ENCODE results near the gene ANXA2.

Gene ANXA2

DNA sequence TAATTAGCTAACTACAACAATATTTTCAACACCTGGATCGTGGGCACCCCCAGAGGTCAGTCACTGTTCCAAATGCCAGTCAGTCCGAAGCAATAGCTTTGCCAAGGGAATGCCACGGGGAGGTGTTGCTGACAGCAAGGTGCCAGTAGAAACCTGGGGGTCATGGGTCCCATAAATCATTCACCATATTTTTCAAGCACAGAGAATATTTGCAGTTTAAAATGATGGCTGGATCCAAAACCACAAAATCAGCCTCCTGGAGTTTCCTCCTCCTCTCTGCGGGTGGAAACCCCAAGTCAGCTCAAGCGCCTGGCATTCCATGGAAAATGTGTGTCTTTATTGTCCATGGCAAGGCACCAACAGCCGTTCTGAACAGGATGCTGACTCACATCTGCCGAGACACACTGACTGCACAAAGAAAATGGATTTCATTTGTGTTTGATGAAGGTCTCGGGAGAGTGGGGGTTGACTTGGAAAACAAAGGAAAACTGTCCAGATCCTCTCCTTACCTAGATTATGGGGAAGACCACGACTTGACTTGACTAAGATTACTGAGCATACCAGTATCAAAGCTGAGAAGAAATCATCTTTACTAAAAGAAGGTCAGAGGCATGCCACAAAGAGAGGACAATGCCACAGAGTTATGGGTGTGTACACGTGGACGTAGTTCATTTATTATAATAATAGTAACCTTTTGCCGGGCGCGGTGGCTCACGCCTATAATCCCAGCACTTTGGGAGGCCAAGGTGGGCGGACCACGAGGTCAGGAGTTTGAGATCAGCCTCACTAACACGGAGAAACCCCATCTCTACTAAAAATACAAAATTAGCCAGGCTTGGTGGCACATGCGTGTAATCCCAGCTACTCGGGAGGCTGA, 26.4 kb downstream of the ANXA2 start:
- Histone ChIP-seq H3K4me1 (ENCODE audit: low read length) (no peaks in the 10 kb centered on the region), H3K4me2 (ENCODE audit: low read length) (no peak overlapping the region), H3K9me3 (ENCODE audit: insufficient read depth, low read length) (no peaks in the 10 kb centered on the region), H3K9ac (ENCODE audit: low read length) (no peak overlapping the region), H3K79me2 (ENCODE audit: low read length) (no peaks in the 10 kb centered on the region), H4K20me1 (ENCODE audit: insufficient read depth, low read length) (peaks cover 4% of the 10 kb centered on the region; the same call in 1 of the 2 replicates), H2AFZ (ENCODE audit: low read depth, low read length) (no peak overlapping the region), H3K27me3 (ENCODE audit: low read depth, low read length) (no peaks in the 10 kb centered on the region), H3K27ac (ENCODE audit: low read length) (no peak overlapping the region), H3K4me3 (ENCODE audit: low read length) (no peak overlapping the region), H3K36me3 (replicated peaks; ENCODE audit: low read depth, low read length) (peaks cover 22% of the 10 kb centered on the region)
- TF ChIP-seq, protein P1, sequence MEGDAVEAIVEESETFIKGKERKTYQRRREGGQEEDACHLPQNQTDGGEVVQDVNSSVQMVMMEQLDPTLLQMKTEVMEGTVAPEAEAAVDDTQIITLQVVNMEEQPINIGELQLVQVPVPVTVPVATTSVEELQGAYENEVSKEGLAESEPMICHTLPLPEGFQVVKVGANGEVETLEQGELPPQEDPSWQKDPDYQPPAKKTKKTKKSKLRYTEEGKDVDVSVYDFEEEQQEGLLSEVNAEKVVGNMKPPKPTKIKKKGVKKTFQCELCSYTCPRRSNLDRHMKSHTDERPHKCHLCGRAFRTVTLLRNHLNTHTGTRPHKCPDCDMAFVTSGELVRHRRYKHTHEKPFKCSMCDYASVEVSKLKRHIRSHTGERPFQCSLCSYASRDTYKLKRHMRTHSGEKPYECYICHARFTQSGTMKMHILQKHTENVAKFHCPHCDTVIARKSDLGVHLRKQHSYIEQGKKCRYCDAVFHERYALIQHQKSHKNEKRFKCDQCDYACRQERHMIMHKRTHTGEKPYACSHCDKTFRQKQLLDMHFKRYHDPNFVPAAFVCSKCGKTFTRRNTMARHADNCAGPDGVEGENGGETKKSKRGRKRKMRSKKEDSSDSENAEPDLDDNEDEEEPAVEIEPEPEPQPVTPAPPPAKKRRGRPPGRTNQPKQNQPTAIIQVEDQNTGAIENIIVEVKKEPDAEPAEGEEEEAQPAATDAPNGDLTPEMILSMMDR (IDR thresholded peaks at IDR 0.05; ENCODE audit: low read depth, low read length): no peak

- Histone ChIP-seq H3K9me3 (ENCODE audit: insufficient read depth, low read length) (no peaks in the 10 kb centered on the region), H3K27me3 (ENCODE audit: low read depth, low read length) (no peaks in the 10 kb centered on the region), H3K4me1 (ENCODE audit: low read length) (no peaks in the 10 kb centered on the region), H3K9ac (ENCODE audit: low read length) (no peak overlapping the region), H3K27ac (ENCODE audit: low read length) (no peak overlapping the region), H3K36me3 (replicated peaks; ENCODE audit: low read depth, low read length) (peaks cover 22% of the 10 kb centered on the region), H4K20me1 (ENCODE audit: insufficient read depth, low read length) (peaks cover 4% of the 10 kb centered on the region; the same call in 1 of the 2 replicates), H3K4me3 (ENCODE audit: low read length) (no peak overlapping the region), H3K4me2 (ENCODE audit: low read length) (no peak overlapping the region), H3K79me2 (ENCODE audit: low read length) (no peaks in the 10 kb centered on the region), H2AFZ (ENCODE audit: low read depth, low read length) (no peak overlapping the region)
- TF ChIP-seq EZH2phosphoT487 (IDR thresholded peaks at IDR 0.05; ENCODE audit: low read depth): no peak
- TF ChIP-seq, protein P1 (IDR thresholded peaks at IDR 0.05; ENCODE audit: low read depth, low read length): no peak
These were observed 27.0 kb downstream of the ANXA2 start for GRCh38 chr15:60370869-60371136.

DNA sequence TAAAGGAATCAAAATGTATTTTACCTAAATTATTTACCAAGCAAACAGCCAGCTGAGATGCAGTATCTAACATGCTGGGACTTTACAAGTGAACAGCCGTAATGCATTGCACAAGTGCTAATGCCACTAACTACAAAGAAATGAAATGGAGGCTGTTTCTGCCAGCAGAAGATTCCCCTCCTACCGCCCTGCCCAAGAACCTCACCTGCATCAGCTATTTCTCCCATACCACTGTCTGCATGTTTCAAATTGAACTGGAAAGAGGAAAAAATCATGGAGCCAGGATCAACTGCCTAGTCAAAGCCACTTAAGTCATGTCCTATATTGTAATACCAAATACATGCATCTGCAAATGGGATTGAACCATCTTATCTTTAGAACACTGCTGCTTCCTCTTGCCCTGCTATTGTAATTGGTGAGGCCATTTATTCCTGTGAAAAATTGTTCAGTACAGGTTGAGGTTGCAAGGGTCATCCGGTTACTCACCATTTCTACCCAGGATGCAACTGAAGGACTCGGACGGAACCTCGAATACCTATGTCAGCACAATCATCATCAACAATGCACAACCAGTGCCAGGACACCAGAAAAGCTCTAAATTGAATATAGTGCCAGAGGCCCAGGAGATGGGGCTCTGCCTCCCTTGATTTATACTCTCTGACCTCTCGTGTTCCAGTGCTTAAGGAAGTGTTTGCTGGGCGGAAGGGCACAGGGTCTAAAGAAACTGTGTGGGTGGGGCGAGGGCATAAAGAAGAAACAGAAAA, 27.5 kb downstream of the ANXA2 start:
- Histone ChIP-seq H3K27ac (ENCODE audit: low read length) (no peak overlapping the region), H3K9ac (ENCODE audit: low read length) (no peak overlapping the region), H4K20me1 (ENCODE audit: insufficient read depth, low read length) (peaks cover under 1% of the 10 kb centered on the region; the same call in 1 of the 2 replicates), H3K36me3 (replicated peaks; ENCODE audit: low read depth, low read length) (peaks cover 24% of the 10 kb centered on the region), H3K4me3 (ENCODE audit: low read length) (no peak overlapping the region), H3K27me3 (ENCODE audit: low read depth, low read length) (no peaks in the 10 kb centered on the region), H2AFZ (ENCODE audit: low read depth, low read length) (no peak overlapping the region), H3K4me1 (ENCODE audit: low read length) (no peaks in the 10 kb centered on the region), H3K79me2 (ENCODE audit: low read length) (no peaks in the 10 kb centered on the region), H3K9me3 (ENCODE audit: insufficient read depth, low read length) (no peaks in the 10 kb centered on the region), H3K4me2 (ENCODE audit: low read length) (no peak overlapping the region)
- TF ChIP-seq, protein P1 (IDR thresholded peaks at IDR 0.05; ENCODE audit: low read depth, low read length): no peak
- TF ChIP-seq EZH2phosphoT487 (IDR thresholded peaks at IDR 0.05; ENCODE audit: low read depth): no peak

DNA sequence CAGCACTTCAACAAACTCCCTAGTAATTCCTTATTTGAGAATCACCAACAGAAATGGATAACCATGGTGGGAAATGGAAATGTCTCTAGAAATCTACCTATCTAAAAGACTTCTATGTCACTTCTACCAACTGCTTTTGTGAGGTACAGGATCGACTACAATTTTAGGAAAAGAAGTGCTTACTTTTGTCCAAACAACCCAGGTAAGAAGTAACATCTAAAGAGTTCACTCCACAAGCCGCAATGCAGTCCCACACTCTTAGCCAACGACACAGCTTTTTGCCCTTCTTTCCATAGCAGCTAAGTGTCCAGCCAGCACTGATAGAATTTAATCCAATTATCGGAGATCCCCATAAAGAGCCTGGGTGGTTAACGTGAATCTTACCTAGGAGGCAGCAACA, 28.1 kb downstream of the ANXA2 start:
- H3K9me3 ChIP-seq (ENCODE audit: insufficient read depth, low read length): no peaks in the 10 kb centered on the region
- H4K20me1 ChIP-seq (ENCODE audit: insufficient read depth, low read length): no peaks in the 10 kb centered on the region
- H3K27ac ChIP-seq (ENCODE audit: low read length): no peak overlapping the region
- no peak overlapping the region for H3K9ac ChIP-seq (ENCODE audit: low read length)
- no peaks in the 10 kb centered on the region for H3K27me3 ChIP-seq (ENCODE audit: low read depth, low read length)
- no peaks in the 10 kb centered on the region for H3K4me1 ChIP-seq (ENCODE audit: low read length)
- H3K36me3 ChIP-seq (replicated peaks; ENCODE audit: low read depth, low read length): peaks cover 25% of the 10 kb centered on the region
- H3K4me3 ChIP-seq (ENCODE audit: low read length): no peak overlapping the region
- H3K4me2 ChIP-seq (ENCODE audit: low read length): no peak overlapping the region
- H3K79me2 ChIP-seq (ENCODE audit: low read length): no peaks in the 10 kb centered on the region
- H2AFZ ChIP-seq (ENCODE audit: low read depth, low read length): no peak overlapping the region
- TF ChIP-seq, protein P1 (IDR thresholded peaks at IDR 0.05; ENCODE audit: low read depth, low read length): no peak
- TF ChIP-seq EZH2phosphoT487 (IDR thresholded peaks at IDR 0.05; ENCODE audit: low read depth): no peak

Measured in OCI-LY3 (cell line).